Endothelial cell of umbilical vein (primary cell): ENCODE measurements around the gene MED12L.

Experiments used
- EZH2 ChIP-seq: IDR thresholded peaks from 2 replicates; pipeline ENCODE4 v1.6.1; 2012; ENCODE audit warnings: borderline replicate concordance, low read depth, mild to moderate bottlenecking, moderate library complexity, low read length, inconsistent platforms; ENCODE audit not compliant: severe bottlenecking
- JUN ChIP-seq: IDR thresholded peaks from 2 replicates; pipeline ENCODE4 v1.6.1; 2011; ENCODE audit warnings: borderline replicate concordance, low read depth; ENCODE audit not compliant: insufficient read length, insufficient read depth
- MAX ChIP-seq: IDR thresholded peaks from 2 replicates; pipeline ENCODE4 v1.6.1; 2011; ENCODE audit not compliant: insufficient read depth, insufficient read length
- MYC ChIP-seq: IDR thresholded peaks from one replicate; pipeline ENCODE4 v1.6.1; 2011; ENCODE audit warnings: mild to moderate bottlenecking, low read depth, low read length
- POLR2A ChIP-seq: IDR thresholded peaks from 2 replicates; pipeline ENCODE4 v1.6.1; 2012; ENCODE audit warnings: low read depth, mild to moderate bottlenecking, control low read depth, low read length
- POLR2AphosphoS5 ChIP-seq: IDR thresholded peaks from 2 replicates; pipeline ENCODE4 v1.6.1; 2012; ENCODE audit warnings: low read depth, mild to moderate bottlenecking, control low read depth, low read length, moderate library complexity; ENCODE audit not compliant: insufficient read depth
- TF ChIP-seq, protein P1 (sequence below), 2 donors: IDR thresholded peaks; 1 replicate in 1 of 2; 2 replicates in 1 of 2; pipeline ENCODE4 v1.5.1; 2011; ENCODE audit warnings: low read length in 2 of 2, mild to moderate bottlenecking in 2 of 2, moderate library complexity in 2 of 2, control low read depth in 1 of 2, inconsistent platforms in 1 of 2, low read depth in 1 of 2; ENCODE audit not compliant: insufficient read depth in 1 of 2; ENCODE audit errors: extremely low read depth in 1 of 2

GRCh38 chr3:151087648-151088047 lies 2.2 kb downstream of the MED12L start:
- no peak for TF ChIP-seq MYC
- TF ChIP-seq, protein P1, sequence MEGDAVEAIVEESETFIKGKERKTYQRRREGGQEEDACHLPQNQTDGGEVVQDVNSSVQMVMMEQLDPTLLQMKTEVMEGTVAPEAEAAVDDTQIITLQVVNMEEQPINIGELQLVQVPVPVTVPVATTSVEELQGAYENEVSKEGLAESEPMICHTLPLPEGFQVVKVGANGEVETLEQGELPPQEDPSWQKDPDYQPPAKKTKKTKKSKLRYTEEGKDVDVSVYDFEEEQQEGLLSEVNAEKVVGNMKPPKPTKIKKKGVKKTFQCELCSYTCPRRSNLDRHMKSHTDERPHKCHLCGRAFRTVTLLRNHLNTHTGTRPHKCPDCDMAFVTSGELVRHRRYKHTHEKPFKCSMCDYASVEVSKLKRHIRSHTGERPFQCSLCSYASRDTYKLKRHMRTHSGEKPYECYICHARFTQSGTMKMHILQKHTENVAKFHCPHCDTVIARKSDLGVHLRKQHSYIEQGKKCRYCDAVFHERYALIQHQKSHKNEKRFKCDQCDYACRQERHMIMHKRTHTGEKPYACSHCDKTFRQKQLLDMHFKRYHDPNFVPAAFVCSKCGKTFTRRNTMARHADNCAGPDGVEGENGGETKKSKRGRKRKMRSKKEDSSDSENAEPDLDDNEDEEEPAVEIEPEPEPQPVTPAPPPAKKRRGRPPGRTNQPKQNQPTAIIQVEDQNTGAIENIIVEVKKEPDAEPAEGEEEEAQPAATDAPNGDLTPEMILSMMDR (IDR thresholded peaks at IDR 0.05; ENCODE audit: extremely low read depth in 1 of 2, insufficient read depth in 1 of 2, low read depth in 1 of 2, low read length in 2 of 2): no peak
- TF ChIP-seq POLR2AphosphoS5: no peak
- no peak for TF ChIP-seq EZH2
- TF ChIP-seq POLR2A: no peak
- no peak for TF ChIP-seq JUN
- no peak for TF ChIP-seq MAX
